Esophagus muscularis mucosa (tissue), 4 donors: ENCODE measurements around the gene LHFPL2. TPM values are rescaled to one million over a fixed set of nuclear protein-coding genes. Genes with fewer than 3 reads are reported as not detected.

ENCODE experiments used
- DNase-seq: peaks from one replicate; pipeline ENCODE4 v3.0.0-alpha.2; 2017; ENCODE audit errors: extremely low spot score
- H3K27ac ChIP-seq, 4 donors: fragments of 200-600 bp; sonication (generic); replicated peaks in 1 of 4; 1 replicate in 3 of 4; 2 replicates in 1 of 4; pipeline ENCODE4 v1.5.1; 2016 to 2019; ENCODE audit warnings: mild to moderate bottlenecking in 1 of 4
- H3K27me3 ChIP-seq, 4 donors: fragments of 200-600 bp; sonication (generic); one replicate each; pipeline versions ENCODE4 v1.5.1 to v1.6.0; 2016 to 2019
- H3K36me3 ChIP-seq, 4 donors: fragments of 200-600 bp; sonication (generic); one replicate each; pipeline ENCODE4 v1.5.1; 2016 to 2019
- H3K4me1 ChIP-seq, 4 donors: fragments of 200-600 bp; sonication (generic); one replicate each; pipeline ENCODE4 v1.5.1; 2016 to 2019
- H3K4me3 ChIP-seq, 4 donors: fragments of 200-600 bp; sonication (generic); 1 replicate in 2 of 4; 2 replicates in 2 of 4; pipeline ENCODE4 v1.5.1; 2016 to 2019; ENCODE audit warnings: mild to moderate bottlenecking in 4 of 4, moderate library complexity in 1 of 4
- H3K9me3 ChIP-seq, 4 donors: fragments of 200-600 bp; sonication (generic); 1 replicate in 3 of 4; 2 replicates in 1 of 4; pipeline ENCODE4 v1.5.1; 2016 to 2019
- CTCF ChIP-seq, 3 experiments: fragments of 200-600 bp in 2 of 3; fragments of 450-650 bp in 1 of 3; sonication (generic) in 2 of 3; IDR thresholded peaks; one replicate each; pipeline ENCODE4 v1.5.1; 2017 to 2019; ENCODE audit warnings: antibody characterized with exemption in 3 of 3, mild to moderate bottlenecking in 2 of 3, moderate library complexity in 1 of 3
- EP300 ChIP-seq: sonication (generic); formaldehyde crosslinking; IDR thresholded peaks from one replicate; pipeline ENCODE4 v1.6.1; 2017; ENCODE audit warnings: antibody characterized with exemption
- POLR2A ChIP-seq: fragments of 450-650 bp; IDR thresholded peaks from one replicate; pipeline ENCODE4 v1.6.1; 2017; ENCODE audit warnings: antibody characterized with exemption, moderate library complexity, mild to moderate bottlenecking, low read depth
- POLR2AphosphoS5 ChIP-seq, 2 donors: sonication (generic); formaldehyde crosslinking; IDR thresholded peaks; one replicate each; pipeline ENCODE4 v1.6.1; 2017; ENCODE audit warnings: antibody characterized with exemption in 2 of 2
- WGBS: methylation state at CpG from one replicate; pipeline ENCODE4 v1.1.5; 2018; 5-methylcytosine and 5-hydroxymethylcytosine counted together
- intact Hi-C: fragments of 100-400 bp; cut with DNase I; formaldehyde crosslinking; loops from one replicate; pipeline ENCODE4 v1.15.1; 2023
- total RNA-seq, 4 donors: library from RNA; depleted of rRNA; stranded (reverse); fragments of >200 nt; gene quantifications; one replicate each; pipeline versions ENCODE4 v1.1.0 to v1.2.1, GENCODE V29; 2016

LHFPL2 gene
- total RNA-seq, 4 donors from 2014 or later, result 24.1 to 40.9 (median 28.1) TPM

GRCh38 chr5:78628270-78628992 lies 20.1 kb downstream of the LHFPL2 start:
- no peak for DNase-seq
- Histone ChIP-seq H3K4me3 (no peak overlapping the region), H3K36me3 (peaks cover 0 to 30% (median 23%) of the 10 kb centered on the region in 4 donors), H3K4me1 (peaks cover 33 to 69% (median 67%) of the 10 kb centered on the region in 4 donors), H3K27ac (peak overlapping the region in 1 of 4 donors; percentile 50), H3K27me3 (no peaks in the 10 kb centered on the region), H3K9me3 (no peaks in the 10 kb centered on the region)
- intact Hi-C loops, result no loop called here
- TF ChIP-seq POLR2A (no peak), EP300 (no peak), CTCF (IDR thresholded peaks at IDR 0.05) (no peak), POLR2AphosphoS5 (IDR thresholded peaks at IDR 0.05) (no peak)
- 52% methylated on average over 5 of the region's 5 CpGs for WGBS

GRCh38 chr5:78627766-78628165 lies 20.8 kb downstream of the LHFPL2 start:
- Histone ChIP-seq H3K36me3 (peaks cover 0 to 30% (median 23%) of the 10 kb centered on the region in 4 donors), H3K27ac (peak overlapping the region in 1 of 4 donors; percentile 50), H3K4me3 (no peak overlapping the region), H3K27me3 (no peaks in the 10 kb centered on the region), H3K9me3 (no peaks in the 10 kb centered on the region), H3K4me1 (peaks cover 33 to 68% (median 68%) of the 10 kb centered on the region in 4 donors)
- no peak for DNase-seq
- no peak for TF ChIP-seq EP300
- TF ChIP-seq CTCF (IDR thresholded peaks at IDR 0.05), result no peak
- no peak for TF ChIP-seq POLR2A
- no peak for TF ChIP-seq POLR2AphosphoS5 (IDR thresholded peaks at IDR 0.05)
- intact Hi-C loops, result no loop called here
- WGBS, result 74% methylated on average over 6 of the region's 6 CpGs

GRCh38 chr5:78627175-78627574 lies 21.4 kb downstream of the LHFPL2 start:
- no peaks in the 10 kb centered on the region for H3K27me3 ChIP-seq
- peak overlapping the region in 3 of 4 donors; percentile 5 to 61 (median 50) for H3K27ac ChIP-seq
- H3K4me3 ChIP-seq, result no peak overlapping the region
- peaks cover 0 to 30% (median 20%) of the 10 kb centered on the region in 4 donors for H3K36me3 ChIP-seq
- intact Hi-C loops, result no loop called here
- TF ChIP-seq POLR2AphosphoS5 (IDR thresholded peaks at IDR 0.05), result no peak
- peak in 2 of 3 experiments; percentile 30 to 45 for TF ChIP-seq CTCF (IDR thresholded peaks at IDR 0.05)
- WGBS, result 79% methylated on average over 3 of the region's 3 CpGs
- peaks cover 33 to 74% (median 68%) of the 10 kb centered on the region in 4 donors for H3K4me1 ChIP-seq
- no peak for DNase-seq
- H3K9me3 ChIP-seq, result no peaks in the 10 kb centered on the region

GRCh38 chr5:78626009-78626571 lies 22.5 kb downstream of the LHFPL2 start:
- no peak for DNase-seq
- H3K36me3 ChIP-seq, result peaks cover 0 to 20% (median 10%) of the 10 kb centered on the region in 4 donors
- 45% methylated on average over 10 of the region's 10 CpGs for WGBS
- H3K27ac ChIP-seq, result peak overlapping the region; percentile 6 to 61 (median 43)
- no peaks in the 10 kb centered on the region for H3K27me3 ChIP-seq
- H3K4me3 ChIP-seq, result no peak overlapping the region
- no peaks in the 10 kb centered on the region for H3K9me3 ChIP-seq
- H3K4me1 ChIP-seq, result peaks cover 33 to 85% (median 72%) of the 10 kb centered on the region in 4 donors
- intact Hi-C loops, result no loop called here
- TF ChIP-seq POLR2AphosphoS5 (IDR thresholded peaks at IDR 0.05), result peak in 1 of 2 donors; percentile 69
- no peak for TF ChIP-seq EP300

- TF ChIP-seq POLR2A (no peak), POLR2AphosphoS5 (IDR thresholded peaks at IDR 0.05) (no peak), EP300 (no peak), CTCF (IDR thresholded peaks at IDR 0.05) (no peak)
- Histone ChIP-seq H3K27ac (peak overlapping the region in 2 of 4 donors; percentile 9 to 50), H3K9me3 (peaks cover 0 to 5% (median 0%) of the 10 kb centered on the region in 4 donors), H3K27me3 (no peaks in the 10 kb centered on the region), H3K36me3 (peaks cover 0 to 9% (median 1%) of the 10 kb centered on the region in 4 donors), H3K4me1 (peaks cover 33 to 85% (median 71%) of the 10 kb centered on the region in 4 donors), H3K4me3 (no peak overlapping the region)
- 88% methylated on average over 4 of the region's 4 CpGs for WGBS
- intact Hi-C loops, result no loop called here
- no peak for DNase-seq
Measured at GRCh38 chr5:78624992-78625391, 23.6 kb downstream of the LHFPL2 start.
